ENCODE data around the gene SLC5A11.
"Not testable (repeated sequence)": the region's sequence is repeated elsewhere in the genome, so short reads cannot be mapped to it uniquely, and the experiment has no call there.

SLC5A11 gene

GRCh38 chr16:24845726-24846547 lies at the start of gene SLC5A11:
Gene SLC5A11, plus strand, starts transcription at chr16:24845963. Its CDS starts 12,681 bp downstream, at chr16:24858644.
- H3K27ac ChIP-seq: no peak within 1 kb of the TSS
- TF ChIP-seq CTCF (conservative IDR thresholded peaks at IDR 0.05) (no peak), ZFX (IDR thresholded peaks at IDR 0.05) (no peak)

- TF ChIP-seq ZFX (IDR thresholded peaks at IDR 0.05) (no peak), CTCF (conservative IDR thresholded peaks at IDR 0.05) (peak; percentile 64)
- H3K27ac ChIP-seq: no peak overlapping the region
These were observed 45.2 kb upstream of the SLC5A11 start for GRCh38 chr16:24800586-24800985.

- no peak for TF ChIP-seq ZFX (IDR thresholded peaks at IDR 0.05)
- TF ChIP-seq CTCF (conservative IDR thresholded peaks at IDR 0.05): no peak
- H3K27ac ChIP-seq: no peak overlapping the region
These were observed 43.9 kb upstream of the SLC5A11 start for GRCh38 chr16:24801761-24802302.

GRCh38 chr16:24805484-24805883 lies 40.3 kb upstream of the SLC5A11 start:
- no peak for TF ChIP-seq CTCF (conservative IDR thresholded peaks at IDR 0.05)
- no peak for TF ChIP-seq ZFX (IDR thresholded peaks at IDR 0.05)
- H3K27ac ChIP-seq: no peak overlapping the region

GRCh38 chr16:24807301-24807700 lies 38.5 kb upstream of the SLC5A11 start:
- no peak for TF ChIP-seq ZFX (IDR thresholded peaks at IDR 0.05)
- TF ChIP-seq CTCF (conservative IDR thresholded peaks at IDR 0.05): no peak

GRCh38 chr16:24810951-24811843 lies 34.6 kb upstream of the SLC5A11 start:
- H3K27ac ChIP-seq: no peak overlapping the region
- TF ChIP-seq CTCF (conservative IDR thresholded peaks at IDR 0.05): no peak
- no peak for TF ChIP-seq ZFX (IDR thresholded peaks at IDR 0.05)

More at GRCh38 chr16:24807301-24807700, 38.5 kb upstream of the SLC5A11 start:
- H3K27ac ChIP-seq: no peak overlapping the region

GRCh38 chr16:24812813-24813212 lies 33.0 kb upstream of the SLC5A11 start:
- H3K27ac ChIP-seq: not testable (repeated sequence)
